Ureter (tissue), 1 donor: ENCODE measurements around the gene CHCHD3. TPM values are rescaled to one million over a fixed set of nuclear protein-coding genes. Genes with fewer than 3 reads are reported as not detected.
"Not testable (repeated sequence)": the region's sequence is repeated elsewhere in the genome, so short reads cannot be mapped to it uniquely, and the experiment has no call there.

Source experiments
- DNase-seq: peaks from one replicate; pipeline ENCODE4 v3.0.0-alpha.2; 2020; ENCODE audit warnings: low spot score
- total RNA-seq: library from RNA; stranded (reverse); gene quantifications from one replicate; pipeline ENCODE4 v1.2.4, GENCODE V29; 2023
- donor health status: DM: yes; HTN: yes; CAD: no.

Gene CHCHD3
- total RNA-seq, 1 donor from 2014 or later: 48.9 TPM

- DNase-seq: no peak
These were observed 177.7 kb downstream of the CHCHD3 start for GRCh38 chr7:132904209-132904608.

GRCh38 chr7:132902294-132902693 is 179.6 kb downstream of the CHCHD3 start:
- not testable (repeated sequence) for DNase-seq

GRCh38 chr7:132901241-132901640 is 180.6 kb downstream of the CHCHD3 start:
- DNase-seq: no peak

GRCh38 chr7:132899833-132900232 is 182.1 kb downstream of the CHCHD3 start:
- no peak for DNase-seq

- DNase-seq: not testable (repeated sequence)
These were observed 183.2 kb downstream of the CHCHD3 start for GRCh38 chr7:132898641-132899175.

- no peak for DNase-seq
These were observed 184.7 kb downstream of the CHCHD3 start for GRCh38 chr7:132897093-132897687.

GRCh38 chr7:132895231-132895630 is 186.7 kb downstream of the CHCHD3 start:
- DNase-seq: no peak

GRCh38 chr7:132893560-132893959 is 188.3 kb downstream of the CHCHD3 start:
- no peak for DNase-seq

GRCh38 chr7:132892744-132893143 is 189.1 kb downstream of the CHCHD3 start:
- DNase-seq: not testable (repeated sequence)

- no peak for DNase-seq
These were observed 190.3 kb downstream of the CHCHD3 start for GRCh38 chr7:132891554-132891953.

- no peak for DNase-seq
These were observed 199.0 kb downstream of the CHCHD3 start for GRCh38 chr7:132882714-132883428.

- no peak for DNase-seq
These were observed 200.6 kb downstream of the CHCHD3 start for GRCh38 chr7:132881317-132881716.

GRCh38 chr7:132879579-132879978 is 202.3 kb downstream of the CHCHD3 start:
- no peak for DNase-seq

GRCh38 chr7:132878204-132878919 is 203.5 kb downstream of the CHCHD3 start:
- no peak for DNase-seq

GRCh38 chr7:132877573-132877972 is 204.3 kb downstream of the CHCHD3 start:
- DNase-seq: no peak

GRCh38 chr7:132876576-132876975 is 205.3 kb downstream of the CHCHD3 start:
- DNase-seq: no peak

- DNase-seq: no peak
These were observed 209.9 kb downstream of the CHCHD3 start for GRCh38 chr7:132872034-132872433.

GRCh38 chr7:132871419-132871818 is 210.5 kb downstream of the CHCHD3 start:
- DNase-seq: no peak

- no peak for DNase-seq
These were observed 212.6 kb downstream of the CHCHD3 start for GRCh38 chr7:132869166-132869861.

GRCh38 chr7:132866551-132866950 is 215.3 kb downstream of the CHCHD3 start:
- no peak for DNase-seq

- DNase-seq: no peak
These were observed 215.8 kb downstream of the CHCHD3 start for GRCh38 chr7:132866144-132866531.
